ENCODE data around the gene CRELD2.
A peak's percentile ranks its signal among the peaks of the same experiment; 100 is the strongest.

The CRELD2 gene

DNA sequence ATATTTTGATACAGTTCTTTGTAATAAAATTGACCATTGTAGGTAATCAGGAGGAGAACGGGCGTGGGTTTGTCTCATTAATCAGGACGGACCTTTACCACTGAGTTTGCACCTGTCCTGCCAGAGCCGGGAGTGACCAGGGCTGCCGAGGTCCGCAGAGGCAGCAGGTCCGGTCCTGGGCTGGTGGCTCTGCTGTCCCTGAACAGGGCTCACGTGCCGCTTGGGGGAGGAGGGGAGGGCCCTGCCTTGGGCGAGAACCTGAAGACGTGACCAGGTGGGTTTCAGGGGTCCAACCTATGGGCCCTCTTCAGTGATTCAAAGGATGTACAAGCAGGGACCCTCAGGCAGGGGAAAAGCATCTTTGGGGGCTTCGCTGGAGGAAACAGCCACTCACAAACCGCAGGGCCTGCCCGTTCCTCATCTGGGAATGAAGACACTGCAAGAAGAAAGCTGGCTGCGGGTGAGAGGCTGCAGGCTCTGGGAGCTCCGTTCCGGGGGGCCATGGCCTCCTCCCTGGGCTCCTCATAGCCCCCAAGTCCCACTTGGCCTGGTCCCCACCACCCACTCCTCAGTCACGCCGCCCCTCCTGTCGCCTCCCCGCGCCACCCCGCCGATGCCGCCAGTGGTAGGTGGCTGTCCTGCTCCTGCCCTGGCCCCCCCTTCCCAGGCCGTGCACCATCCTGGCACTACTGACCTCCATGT is 9.2 kb downstream of the CRELD2 start:
- Histone ChIP-seq H3K9ac (ENCODE audit: low read depth, low read length) (no peak overlapping the region), H3K27me3 (ENCODE audit: control insufficient read depth, insufficient read depth, low read length) (no peaks in the 10 kb centered on the region), H3K36me3 (ENCODE audit: insufficient read depth, low read length) (peaks cover 14% of the 10 kb centered on the region), H3K4me1 (ENCODE audit: control insufficient read depth, insufficient read depth, low read length) (peaks cover 4% of the 10 kb centered on the region), H3K9me3 (replicated peaks; ENCODE audit: low read length) (no peaks in the 10 kb centered on the region), H3K4me2 (ENCODE audit: low read length) (no peak overlapping the region), H3K4me3 (ENCODE audit: low read length) (no peak overlapping the region)

DNA sequence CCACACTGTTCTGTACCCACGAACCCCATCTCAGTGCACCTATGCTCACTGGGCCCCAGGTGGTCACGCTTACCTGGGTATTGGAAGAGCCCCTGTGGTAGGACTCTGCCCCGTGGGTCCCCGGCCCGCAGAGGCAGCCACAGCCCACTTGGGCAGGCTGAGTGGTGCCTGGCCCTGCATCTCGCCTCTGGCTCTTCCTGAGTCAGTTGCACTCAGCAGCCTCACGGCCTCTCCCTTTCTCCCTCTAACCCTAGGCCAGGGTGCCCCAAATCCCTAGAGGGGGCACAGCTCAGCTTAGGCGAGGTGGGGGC is 9.7 kb downstream of the CRELD2 start:
- Histone ChIP-seq H3K9ac (ENCODE audit: low read depth, low read length) (no peak overlapping the region), H3K4me2 (ENCODE audit: low read length) (no peak overlapping the region), H3K4me3 (ENCODE audit: low read length) (no peak overlapping the region), H3K36me3 (ENCODE audit: insufficient read depth, low read length) (peaks cover 12% of the 10 kb centered on the region), H3K27me3 (ENCODE audit: control insufficient read depth, insufficient read depth, low read length) (no peaks in the 10 kb centered on the region), H3K4me1 (ENCODE audit: control insufficient read depth, insufficient read depth, low read length) (peaks cover 8% of the 10 kb centered on the region), H3K9me3 (replicated peaks; ENCODE audit: low read length) (no peaks in the 10 kb centered on the region)

DNA sequence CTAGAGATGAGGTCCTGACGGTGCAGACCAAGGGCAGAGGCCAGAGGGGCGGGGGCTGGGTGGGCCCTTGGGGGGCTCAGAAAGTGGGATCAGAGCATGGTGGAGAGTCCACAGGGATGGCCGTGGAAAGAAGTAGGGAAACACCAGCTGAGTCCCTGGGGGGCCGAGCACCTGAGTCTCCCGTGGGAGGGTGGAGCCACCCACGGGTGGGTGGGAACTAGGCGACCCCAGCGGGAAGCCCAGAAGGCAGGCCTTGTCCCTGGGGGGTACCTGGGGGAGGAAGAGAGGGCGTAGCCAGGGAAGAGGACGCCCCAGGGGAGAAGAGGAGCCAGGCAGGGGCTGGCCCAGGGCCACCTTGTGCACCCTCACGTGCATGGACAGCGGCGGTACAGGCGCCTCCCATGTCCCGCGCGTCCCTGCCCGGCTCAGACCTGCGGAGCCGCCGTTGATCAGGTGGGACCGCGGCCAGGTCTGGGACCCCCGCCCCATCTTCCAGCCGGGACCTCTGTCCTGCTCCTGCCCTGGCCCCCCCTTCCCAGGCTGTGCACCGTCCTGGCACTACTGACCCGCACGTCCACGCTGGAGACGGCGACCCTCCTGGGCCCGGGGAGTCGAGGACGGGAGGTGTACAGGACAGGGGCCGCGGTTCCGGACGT is 10.2 kb downstream of the CRELD2 start:
- Histone ChIP-seq H3K4me3 (ENCODE audit: low read length) (no peak overlapping the region), H3K9me3 (replicated peaks; ENCODE audit: low read length) (no peaks in the 10 kb centered on the region), H3K4me2 (ENCODE audit: low read length) (no peak overlapping the region), H3K36me3 (ENCODE audit: insufficient read depth, low read length) (peaks cover 11% of the 10 kb centered on the region), H3K27me3 (ENCODE audit: control insufficient read depth, insufficient read depth, low read length) (no peaks in the 10 kb centered on the region), H3K9ac (ENCODE audit: low read depth, low read length) (no peak overlapping the region), H3K4me1 (ENCODE audit: control insufficient read depth, insufficient read depth, low read length) (peaks cover 13% of the 10 kb centered on the region)

DNA sequence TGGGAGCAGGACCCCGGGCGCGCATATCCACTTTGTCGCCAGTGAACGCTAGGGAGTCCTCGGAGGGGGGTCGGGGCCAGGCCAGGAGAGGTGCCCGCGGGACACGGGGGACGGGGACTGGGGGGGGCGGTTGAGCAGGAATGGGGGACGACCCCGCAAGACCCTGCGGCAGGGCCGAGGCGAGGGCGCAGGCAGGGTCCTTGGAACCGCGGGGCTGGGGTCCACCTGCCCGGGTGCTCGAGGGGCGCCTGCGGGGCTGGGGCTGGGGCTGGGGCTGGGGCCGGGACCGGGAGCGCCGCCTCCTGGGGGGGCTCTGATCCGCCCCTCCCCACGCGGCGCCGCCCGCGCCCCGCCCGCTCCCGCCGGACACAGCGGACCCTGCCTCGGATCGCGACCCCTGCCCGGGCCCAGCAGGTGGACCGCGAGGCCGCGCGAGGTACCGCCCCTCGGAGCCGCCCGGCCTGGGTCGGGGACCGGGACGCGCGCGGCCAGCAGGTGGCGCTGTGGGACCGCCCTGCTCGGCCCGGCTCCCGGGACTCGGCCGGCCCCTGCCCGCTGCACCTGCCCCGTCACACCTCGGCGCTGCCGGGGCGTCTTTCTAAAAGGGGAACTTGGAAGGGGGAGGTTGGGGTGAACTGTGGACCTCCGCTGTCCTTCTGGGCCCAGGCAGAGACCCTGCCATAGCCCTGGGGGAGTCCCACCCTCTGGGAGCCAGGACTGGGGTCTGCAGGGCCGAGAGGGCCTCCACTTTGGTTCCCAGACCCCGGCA is 11.0 kb downstream of the CRELD2 start:
- peak overlapping the region; percentile 49 for H3K4me2 ChIP-seq (ENCODE audit: low read length)
- no peaks in the 10 kb centered on the region for H3K27me3 ChIP-seq (ENCODE audit: control insufficient read depth, insufficient read depth, low read length)
- H3K36me3 ChIP-seq (ENCODE audit: insufficient read depth, low read length) = peaks cover 11% of the 10 kb centered on the region
- no peaks in the 10 kb centered on the region for H3K9me3 ChIP-seq (replicated peaks; ENCODE audit: low read length)
- H3K4me1 ChIP-seq (ENCODE audit: control insufficient read depth, insufficient read depth, low read length) = peaks cover 20% of the 10 kb centered on the region
- no peak overlapping the region for H3K4me3 ChIP-seq (ENCODE audit: low read length)
- no peak overlapping the region for H3K9ac ChIP-seq (ENCODE audit: low read depth, low read length)

DNA sequence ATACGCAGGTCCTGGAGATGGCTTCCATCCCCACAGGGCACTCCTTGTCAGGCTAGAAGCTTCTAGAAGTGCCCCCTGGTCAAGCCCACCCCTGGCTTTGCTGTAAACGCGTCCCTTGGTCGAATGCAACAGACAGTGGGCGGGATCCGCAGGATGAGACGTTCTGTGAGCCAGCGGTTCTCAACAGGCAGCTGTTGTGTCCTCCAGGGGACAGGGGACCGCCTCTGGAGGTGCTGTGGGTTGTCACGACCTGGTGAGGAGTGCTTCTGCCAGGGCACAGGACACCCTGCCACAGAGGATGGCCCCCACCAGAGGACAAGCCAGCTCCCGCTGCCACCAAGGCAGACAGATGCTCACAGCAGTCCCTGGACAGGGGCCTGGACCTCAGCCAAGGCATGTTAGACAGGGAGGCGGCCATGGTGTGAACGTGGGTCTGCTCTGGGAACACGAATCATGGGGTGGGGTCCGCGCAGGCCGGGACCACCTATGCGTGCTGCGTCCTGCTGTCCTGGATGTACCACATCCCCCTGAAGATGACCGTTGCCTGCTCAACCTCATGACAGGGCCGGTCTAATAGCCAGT is 11.7 kb downstream of the CRELD2 start:
- Histone ChIP-seq H3K36me3 (ENCODE audit: insufficient read depth, low read length) (peaks cover 10% of the 10 kb centered on the region), H3K9me3 (replicated peaks; ENCODE audit: low read length) (no peaks in the 10 kb centered on the region), H3K4me1 (ENCODE audit: control insufficient read depth, insufficient read depth, low read length) (peaks cover 27% of the 10 kb centered on the region), H3K4me3 (ENCODE audit: low read length) (no peak overlapping the region), H3K4me2 (ENCODE audit: low read length) (no peak overlapping the region), H3K9ac (ENCODE audit: low read depth, low read length) (no peak overlapping the region), H3K27me3 (ENCODE audit: control insufficient read depth, insufficient read depth, low read length) (no peaks in the 10 kb centered on the region)

DNA sequence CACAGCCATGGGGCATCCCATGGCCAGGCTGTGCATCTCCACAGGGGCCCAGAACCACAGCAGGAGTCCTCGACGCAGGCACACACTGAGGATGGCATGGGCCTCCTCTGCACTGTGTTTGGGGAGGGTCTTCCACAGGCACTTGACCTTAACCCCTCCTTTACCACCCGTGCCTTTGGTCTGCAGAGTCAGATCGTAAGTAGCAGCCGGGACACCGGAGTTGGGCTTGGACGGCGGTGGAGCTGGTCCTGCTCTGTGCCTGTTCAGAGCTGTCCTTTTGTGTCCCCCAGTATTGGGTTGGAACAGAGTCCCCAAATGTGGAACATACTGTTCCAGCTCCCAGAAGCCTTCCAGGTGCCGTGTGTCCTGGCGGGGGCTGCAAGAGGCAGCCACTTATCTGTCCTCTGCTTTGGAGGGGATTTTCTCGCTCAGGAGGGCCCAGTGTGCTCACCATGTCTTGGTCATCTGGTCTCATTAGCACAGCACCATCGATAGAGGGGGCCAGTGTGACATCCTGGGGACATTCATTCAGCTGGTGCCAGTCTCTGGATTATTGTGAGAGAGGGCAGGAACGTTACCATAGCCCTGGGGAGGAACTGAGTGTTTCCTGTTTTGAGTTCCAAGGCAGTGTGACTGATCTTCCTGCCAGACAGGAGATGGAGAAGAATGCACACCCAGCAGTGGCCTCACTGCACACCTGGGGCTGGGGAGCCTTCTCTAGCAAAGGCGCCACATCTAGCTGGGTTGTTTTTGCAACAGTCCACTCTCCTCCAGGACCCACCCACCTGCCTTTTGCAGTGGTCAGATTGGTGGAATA is 12.4 kb downstream of the CRELD2 start:
- peaks cover 27% of the 10 kb centered on the region for H3K4me1 ChIP-seq (ENCODE audit: control insufficient read depth, insufficient read depth, low read length)
- no peaks in the 10 kb centered on the region for H3K9me3 ChIP-seq (replicated peaks; ENCODE audit: low read length)
- H3K36me3 ChIP-seq (ENCODE audit: insufficient read depth, low read length) = peaks cover 4% of the 10 kb centered on the region
- no peaks in the 10 kb centered on the region for H3K27me3 ChIP-seq (ENCODE audit: control insufficient read depth, insufficient read depth, low read length)
- H3K4me2 ChIP-seq (ENCODE audit: low read length) = no peak overlapping the region
- H3K9ac ChIP-seq (ENCODE audit: low read depth, low read length) = no peak overlapping the region
- H3K4me3 ChIP-seq (ENCODE audit: low read length) = no peak overlapping the region

DNA sequence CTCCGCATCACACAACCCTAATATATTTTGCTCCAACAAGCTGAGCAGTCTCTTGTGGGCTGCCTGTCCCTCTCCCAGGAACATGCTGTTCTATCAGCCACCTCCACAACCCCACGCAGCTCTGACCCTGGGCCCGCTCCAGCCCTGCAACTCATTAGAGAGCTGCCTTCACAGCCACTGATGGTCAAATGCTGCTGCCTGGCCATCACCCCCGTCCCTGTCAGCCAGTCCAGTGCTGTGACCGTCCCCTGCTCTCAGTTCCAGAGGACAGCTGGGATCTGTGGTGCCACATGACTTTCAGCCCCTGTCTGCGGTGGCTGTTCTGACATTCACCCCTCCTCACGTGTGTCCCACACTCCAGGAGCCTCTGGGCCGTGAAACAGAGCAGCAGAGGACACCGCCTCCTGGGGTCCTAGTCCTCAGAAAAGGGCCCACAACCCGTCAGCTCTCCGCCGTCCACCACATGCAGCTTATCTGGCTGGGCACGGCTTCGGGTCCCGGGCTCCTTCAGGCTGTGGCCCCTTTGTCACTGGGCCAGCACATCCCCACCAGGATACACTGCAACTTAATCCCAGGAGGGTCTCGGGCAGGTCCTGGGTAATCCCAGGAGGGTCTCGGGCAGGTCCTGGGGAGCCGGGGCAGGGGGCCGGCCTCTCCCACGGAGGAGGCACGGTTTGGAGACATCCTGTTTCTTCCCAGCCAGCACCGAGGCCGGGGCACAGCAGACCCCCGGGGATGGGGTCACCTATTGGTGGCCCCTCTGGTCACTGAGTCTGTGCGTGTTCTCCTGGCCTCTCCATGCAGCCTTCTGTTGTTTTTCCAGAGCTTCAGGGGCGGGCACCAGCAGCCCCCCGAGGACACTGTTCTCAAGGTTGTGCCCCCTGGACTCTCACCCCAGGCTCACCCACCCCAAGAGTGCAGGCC is 15.1 kb downstream of the CRELD2 start:
- H3K27me3 ChIP-seq (ENCODE audit: control insufficient read depth, insufficient read depth, low read length) = no peaks in the 10 kb centered on the region
- peak overlapping the region; percentile 47 for H3K4me3 ChIP-seq (ENCODE audit: low read length)
- no peaks in the 10 kb centered on the region for H3K36me3 ChIP-seq (ENCODE audit: insufficient read depth, low read length)
- peak overlapping the region; percentile 4 for H3K9ac ChIP-seq (ENCODE audit: low read depth, low read length)
- H3K4me1 ChIP-seq (ENCODE audit: control insufficient read depth, insufficient read depth, low read length) = peaks cover 49% of the 10 kb centered on the region
- H3K9me3 ChIP-seq (replicated peaks; ENCODE audit: low read length) = no peaks in the 10 kb centered on the region
- peak overlapping the region; percentile 78 for H3K4me2 ChIP-seq (ENCODE audit: low read length)

DNA sequence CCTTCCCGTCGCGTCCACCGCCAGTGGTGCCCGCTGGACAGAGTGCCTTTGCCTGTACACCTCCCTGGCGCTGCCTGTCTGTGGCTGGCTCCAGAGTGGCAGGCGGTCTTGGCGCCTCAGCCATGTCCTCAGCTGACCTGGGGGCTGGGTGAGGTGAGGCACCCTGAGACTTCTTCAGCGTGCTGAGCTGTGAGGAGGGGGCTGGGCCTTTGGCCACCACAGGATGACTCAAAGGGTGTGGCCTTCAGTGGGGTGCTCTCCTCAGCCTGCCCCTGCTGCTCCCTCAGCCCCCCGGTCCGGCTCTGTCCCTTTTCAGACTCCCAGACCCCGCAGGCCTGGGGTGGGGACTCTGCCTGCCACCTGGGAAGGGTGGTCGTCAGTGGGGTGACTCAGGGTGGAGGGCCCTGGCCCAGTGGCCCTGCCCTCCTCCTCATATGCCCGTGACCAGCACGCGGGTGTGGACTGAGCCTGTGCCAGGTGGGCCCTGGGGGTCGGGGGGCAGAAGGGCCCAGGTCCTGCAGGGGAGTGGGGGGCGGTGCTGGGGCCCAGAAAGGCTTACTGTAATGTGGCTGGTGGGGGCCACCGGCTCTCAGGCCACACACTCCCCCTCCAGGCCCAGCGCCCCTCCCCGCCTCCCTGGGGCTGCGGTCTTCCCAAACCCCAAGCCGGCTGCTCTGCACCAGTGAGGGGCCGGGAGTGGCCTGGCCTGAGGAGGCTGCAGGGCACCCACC is 15.9 kb downstream of the CRELD2 start:
- Histone ChIP-seq H3K9ac (ENCODE audit: low read depth, low read length) (peak overlapping the region; percentile 63), H3K4me1 (ENCODE audit: control insufficient read depth, insufficient read depth, low read length) (peaks cover 50% of the 10 kb centered on the region), H3K4me2 (ENCODE audit: low read length) (peak overlapping the region; percentile 78), H3K9me3 (replicated peaks; ENCODE audit: low read length) (no peaks in the 10 kb centered on the region), H3K27me3 (ENCODE audit: control insufficient read depth, insufficient read depth, low read length) (no peaks in the 10 kb centered on the region), H3K36me3 (ENCODE audit: insufficient read depth, low read length) (no peaks in the 10 kb centered on the region), H3K4me3 (ENCODE audit: low read length) (peak overlapping the region; percentile 60)

DNA sequence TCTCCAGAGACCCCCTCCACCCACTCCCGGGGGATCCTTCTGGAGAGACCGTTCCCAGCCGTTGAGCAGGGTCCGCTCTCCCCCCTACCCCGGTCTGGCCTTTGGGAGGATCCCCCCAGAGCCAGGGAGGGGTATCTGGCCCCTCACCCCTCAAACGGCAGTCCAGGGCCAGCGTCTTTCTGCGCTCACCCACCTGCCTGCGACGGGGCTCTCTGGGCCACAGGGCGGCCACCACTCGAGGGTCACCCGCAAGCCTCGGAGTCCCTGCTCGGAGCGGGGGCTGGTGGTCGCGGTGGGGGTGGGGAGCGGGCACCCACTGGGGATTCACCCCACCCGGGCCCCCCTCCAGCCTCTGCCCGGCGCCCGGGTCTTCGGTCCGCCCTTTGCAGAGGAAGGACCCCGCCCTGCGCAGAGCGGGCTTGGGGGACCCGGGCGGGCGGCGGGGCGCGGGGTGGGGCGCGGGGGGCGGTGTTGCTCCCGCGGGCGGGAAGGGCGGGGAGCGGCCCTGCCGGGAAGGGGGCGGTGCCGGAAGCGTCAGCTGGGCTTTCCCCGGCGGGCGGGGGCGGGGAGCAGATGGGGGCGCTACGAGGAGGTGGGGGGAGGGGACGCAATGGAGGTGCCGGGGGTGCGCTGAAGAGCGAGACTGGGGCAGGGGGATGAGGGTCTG is 16.6 kb downstream of the CRELD2 start:
- H3K4me1 ChIP-seq (ENCODE audit: control insufficient read depth, insufficient read depth, low read length) = peaks cover 56% of the 10 kb centered on the region
- H3K27me3 ChIP-seq (ENCODE audit: control insufficient read depth, insufficient read depth, low read length) = no peaks in the 10 kb centered on the region
- H3K4me3 ChIP-seq (ENCODE audit: low read length) = peak overlapping the region; percentile 60
- no peaks in the 10 kb centered on the region for H3K9me3 ChIP-seq (replicated peaks; ENCODE audit: low read length)
- peak overlapping the region; percentile 78 for H3K4me2 ChIP-seq (ENCODE audit: low read length)
- peak overlapping the region; percentile 63 for H3K9ac ChIP-seq (ENCODE audit: low read depth, low read length)
- no peaks in the 10 kb centered on the region for H3K36me3 ChIP-seq (ENCODE audit: insufficient read depth, low read length)
